Left lung (tissue), 10 donors: ENCODE results near the gene SNX1. TPM values are rescaled to one million over a fixed set of nuclear protein-coding genes. Genes with fewer than 3 reads are reported as not detected.
A peak's percentile ranks its signal among the peaks of the same experiment; 100 is the strongest.
"Not testable (repeated sequence)": the region's sequence is repeated elsewhere in the genome, so short reads cannot be mapped to it uniquely, and the experiment has no call there.

Source experiments
- ATAC-seq: fragments of 200-7000 bp; cut with Tn5 transposase; one replicate; pipeline ENCODE4 v1.9.1; 2020; ENCODE audit warnings: moderate library complexity
- DNase-seq, 4 donors: peaks; one replicate each; pipeline ENCODE4 v3.0.0-alpha.2; 2013 to 2020
- H3K27ac ChIP-seq, 2 donors: fragments of 200-600 bp; sonication (generic) in 1 of 2; one replicate each; pipeline versions ENCODE4 v1.5.0 to v1.8.0; 2020 to 2021
- H3K27me3 ChIP-seq, 2 donors: fragments of 200-600 bp; sonication (generic) in 1 of 2; one replicate each; pipeline versions ENCODE4 v1.5.0 to v1.8.0; 2020 to 2021
- H3K36me3 ChIP-seq, 2 donors: fragments of 200-600 bp; sonication (generic) in 1 of 2; one replicate each; pipeline versions ENCODE4 v1.5.0 to v1.8.0; 2020 to 2021
- H3K4me1 ChIP-seq, 2 donors: fragments of 200-600 bp; one replicate each; pipeline ENCODE4 v1.8.0; 2021
- H3K4me3 ChIP-seq, 2 donors: fragments of 200-600 bp; sonication (generic) in 1 of 2; one replicate each; pipeline versions ENCODE4 v1.5.0 to v1.8.0; 2020 to 2021; ENCODE audit warnings: mild to moderate bottlenecking in 1 of 2
- H3K9me3 ChIP-seq, 2 donors: fragments of 200-600 bp; sonication (generic) in 1 of 2; one replicate each; pipeline versions ENCODE4 v1.5.0 to v1.8.0; 2020 to 2021
- CTCF ChIP-seq, 2 donors: fragments of 200-600 bp; sonication (generic) in 1 of 2; IDR thresholded peaks; one replicate each; pipeline versions ENCODE4 v1.5.0 to v1.8.0; 2021; ENCODE audit warnings: antibody characterized with exemption in 2 of 2
- intact Hi-C, 2 donors: fragments of 100-400 bp; cut with DNase I; formaldehyde crosslinking; loops; one replicate each; pipeline versions ENCODE4 v1.11.2 to v1.14.2; 2022
- polyA plus RNA-seq, 6 donors: library from polyadenylated mRNA; unstranded; fragments of 120-200 nt; gene quantifications; one replicate each; pipeline ENCODE4 v1.2.1, GENCODE V29; 2013; ENCODE audit not compliant: insufficient read length in 6 of 6
- total RNA-seq, 2 donors: library from RNA; stranded (reverse); fragmentation: NEBNext Ultra II Directional; extraction: Animal tissue kit (Norgen Biotek cat#: 25700); gene quantifications; one replicate each; pipeline ENCODE4 v1.2.1, GENCODE V29; 2021
- donor health status: DM: no; HTN: yes; CAD: no.
- donor health status: DM: no; HTN: no; CAD: no.

SNX1 gene
- total and polyA plus RNA-seq, 8 donors: 121 to 160 (median 126) TPM

GRCh38 chr15:64050281-64051092 is 45.3 kb upstream of the SNX1 start:
- TF ChIP-seq CTCF (IDR thresholded peaks at IDR 0.05): no peak
- Histone ChIP-seq H3K27me3 (peaks cover 0 to 17% of the 10 kb centered on the region in 2 donors), H3K27ac (peak overlapping the region in 1 of 2 donors; percentile 13), H3K4me1 (peaks cover 0 to 52% of the 10 kb centered on the region in 2 donors), H3K9me3 (no peaks in the 10 kb centered on the region), H3K4me3 (no peak overlapping the region), H3K36me3 (no peaks in the 10 kb centered on the region)
- intact Hi-C loops: no loop called here
- DNase-seq: peak in 1 of 4 donors; percentile 49
- peak; percentile 71 for ATAC-seq

- no peaks in the 10 kb centered on the region for H3K36me3 ChIP-seq
- TF ChIP-seq CTCF (IDR thresholded peaks at IDR 0.05): no peak
- no peak overlapping the region for H3K27ac ChIP-seq
- H3K9me3 ChIP-seq: no peaks in the 10 kb centered on the region
- DNase-seq (no peak), ATAC-seq (no peak)
- peaks cover 0 to 46% of the 10 kb centered on the region in 2 donors for H3K4me1 ChIP-seq
- H3K27me3 ChIP-seq: peaks cover 0 to 12% of the 10 kb centered on the region in 2 donors
- H3K4me3 ChIP-seq: no peak overlapping the region
- intact Hi-C loops: no loop called here
These were observed 44.7 kb upstream of the SNX1 start for GRCh38 chr15:64051093-64051402.

GRCh38 chr15:64051407-64052259 is 44.1 kb upstream of the SNX1 start:
- intact Hi-C loops: no loop called here
- peaks cover 0 to 44% of the 10 kb centered on the region in 2 donors for H3K4me1 ChIP-seq
- TF ChIP-seq CTCF (IDR thresholded peaks at IDR 0.05): no peak
- DNase-seq (no peak), ATAC-seq (no peak)
- H3K4me3 ChIP-seq: no peak overlapping the region
- H3K36me3 ChIP-seq: no peaks in the 10 kb centered on the region
- H3K27ac ChIP-seq: no peak overlapping the region
- H3K9me3 ChIP-seq: no peaks in the 10 kb centered on the region
- H3K27me3 ChIP-seq: peaks cover 0 to 10% of the 10 kb centered on the region in 2 donors

- no peak for ATAC-seq
- DNase-seq: no peak
- no peak overlapping the region for H3K27ac ChIP-seq
- no peaks in the 10 kb centered on the region for H3K36me3 ChIP-seq
- no peak for TF ChIP-seq CTCF (IDR thresholded peaks at IDR 0.05)
- H3K9me3 ChIP-seq: no peaks in the 10 kb centered on the region
- no peak overlapping the region for H3K4me3 ChIP-seq
- intact Hi-C loops: no loop called here
- H3K27me3 ChIP-seq: no peaks in the 10 kb centered on the region
- peaks cover 0 to 30% of the 10 kb centered on the region in 2 donors for H3K4me1 ChIP-seq
These were observed 42.8 kb upstream of the SNX1 start for GRCh38 chr15:64052925-64053491.

GRCh38 chr15:64053674-64054073 is 42.1 kb upstream of the SNX1 start:
- ATAC-seq, H3K27me3 ChIP-seq, H3K9me3 ChIP-seq, H3K27ac ChIP-seq, H3K4me3 ChIP-seq, H3K36me3 ChIP-seq, intact Hi-C loops, DNase-seq: not testable (repeated sequence)
- peaks cover 0 to 24% of the 10 kb centered on the region in 2 donors for H3K4me1 ChIP-seq
